Measurements from ENCODE around the gene MIP.
A peak's percentile ranks its signal among the peaks of the same experiment; 100 is the strongest.
"Not testable (repeated sequence)": the region's sequence is repeated elsewhere in the genome, so short reads cannot be mapped to it uniquely, and the experiment has no call there.

MIP gene

GRCh38 chr12:56468216-56469006, 14.0 kb upstream of the MIP start, which contains the start of gene SPRYD4:
SPRYD4 (plus strand) TSS chr12:56468578; CDS start chr12:56468592, 14 bp downstream.
- DNase-seq (ENCODE audit: low spot score): peak; percentile 98

GRCh38 chr12:56462565-56462964, 8.1 kb upstream of the MIP start:
- DNase-seq (ENCODE audit: low spot score): no peak

GRCh38 chr12:56461235-56462159, 7.0 kb upstream of the MIP start:
- peak; percentile 18 for DNase-seq (ENCODE audit: low spot score)

- no peak for DNase-seq (ENCODE audit: low spot score)
Observed at GRCh38 chr12:56457817-56458216, 3.4 kb upstream of the MIP start.

- no peak for DNase-seq (ENCODE audit: low spot score)
Observed at GRCh38 chr12:56451147-56451546, 3.3 kb downstream of the MIP start.

- no peak for DNase-seq (ENCODE audit: low spot score)
Observed at GRCh38 chr12:56450241-56450640, 4.2 kb downstream of the MIP start.

GRCh38 chr12:56449622-56449984, 4.9 kb downstream of the MIP start:
- no peak for DNase-seq (ENCODE audit: low spot score)

GRCh38 chr12:56448860-56449621, 5.4 kb downstream of the MIP start, which contains the start of gene TIMELESS:
TIMELESS (minus strand) TSS chr12:56449426; CDS start chr12:56434170, 15,256 bp downstream.
- peak; percentile 99 for DNase-seq (ENCODE audit: low spot score)

- DNase-seq (ENCODE audit: low spot score): not testable (repeated sequence)
Observed at GRCh38 chr12:56443208-56443607, 11.2 kb downstream of the MIP start.

- DNase-seq (ENCODE audit: low spot score): no peak
Observed at GRCh38 chr12:56437430-56438176, 16.9 kb downstream of the MIP start.

GRCh38 chr12:56434828-56435227, 19.6 kb downstream of the MIP start:
- no peak for DNase-seq (ENCODE audit: low spot score)

GRCh38 chr12:56431850-56432249, 22.6 kb downstream of the MIP start:
- no peak for DNase-seq (ENCODE audit: low spot score)

GRCh38 chr12:56431288-56431687, 23.2 kb downstream of the MIP start:
- no peak for DNase-seq (ENCODE audit: low spot score)

GRCh38 chr12:56425940-56426438, 28.5 kb downstream of the MIP start:
- no peak for DNase-seq (ENCODE audit: low spot score)

GRCh38 chr12:56425193-56425592, 29.3 kb downstream of the MIP start:
- no peak for DNase-seq (ENCODE audit: low spot score)

- DNase-seq (ENCODE audit: low spot score): no peak
Observed at GRCh38 chr12:56420411-56420810, 34.0 kb downstream of the MIP start.

- DNase-seq (ENCODE audit: low spot score): no peak
Observed at GRCh38 chr12:56417739-56418138, 36.7 kb downstream of the MIP start.

- DNase-seq (ENCODE audit: low spot score): no peak
Observed at GRCh38 chr12:56414401-56414800, 40.1 kb downstream of the MIP start.

- DNase-seq (ENCODE audit: low spot score): no peak
Observed at GRCh38 chr12:56413392-56413791, 41.1 kb downstream of the MIP start.

GRCh38 chr12:56411781-56412639, 42.4 kb downstream of the MIP start:
- DNase-seq (ENCODE audit: low spot score): no peak
